Activated CD4-positive, alpha-beta T cell treated with anti-CD3 and anti-CD28 coated beads, Interleukin-2, amount 50 U/mL, for 16 hours (primary cell): ENCODE results near the gene SH3BP5.
A peak's percentile ranks its signal among the peaks of the same experiment; 100 is the strongest.

ENCODE experiments used
- DNase-seq: peaks from one replicate; pipeline ENCODE4 v3.0.0-alpha.2; 2020

The SH3BP5 gene

GRCh38 chr3:15228147-15228546, 104.2 kb downstream of the SH3BP5 start:
- DNase-seq = no peak

GRCh38 chr3:15223685-15224572, 108.5 kb downstream of the SH3BP5 start:
- DNase-seq = no peak

GRCh38 chr3:15221574-15222217, 110.7 kb downstream of the SH3BP5 start:
- no peak for DNase-seq

- no peak for DNase-seq
Measured at GRCh38 chr3:15220661-15221060, 111.7 kb downstream of the SH3BP5 start.

- DNase-seq = no peak
Measured at GRCh38 chr3:15220056-15220455, 112.3 kb downstream of the SH3BP5 start.

- DNase-seq = no peak
Measured at GRCh38 chr3:15218689-15219088, 113.7 kb downstream of the SH3BP5 start.

GRCh38 chr3:15217841-15218267, 114.5 kb downstream of the SH3BP5 start:
- DNase-seq = no peak

GRCh38 chr3:15217011-15217671, 115.2 kb downstream of the SH3BP5 start:
- DNase-seq = no peak

- DNase-seq = no peak
Measured at GRCh38 chr3:15216501-15216900, 115.9 kb downstream of the SH3BP5 start.

- DNase-seq = no peak
Measured at GRCh38 chr3:15215996-15216395, 116.4 kb downstream of the SH3BP5 start.

- DNase-seq = no peak
Measured at GRCh38 chr3:15214758-15215157, 117.6 kb downstream of the SH3BP5 start.

- DNase-seq = no peak
Measured at GRCh38 chr3:15211937-15212336, 120.4 kb downstream of the SH3BP5 start.

- DNase-seq = peak; percentile 20
Measured at GRCh38 chr3:15207836-15208504, 124.4 kb downstream of the SH3BP5 start.

- DNase-seq = peak; percentile 43
Measured at GRCh38 chr3:15206662-15207576, 125.5 kb downstream of the SH3BP5 start.

- peak; percentile 95 for DNase-seq
Measured at GRCh38 chr3:15205934-15206661, 126.3 kb downstream of the SH3BP5 start, which contains the start of gene CAPN7. Gene CAPN7, plus strand, starts transcription at chr3:15206246. Its CDS starts 250 bp downstream, at chr3:15206496.

- no peak for DNase-seq
Measured at GRCh38 chr3:15205482-15205933, 126.9 kb downstream of the SH3BP5 start.
